LNCAP (cell line): ENCODE results near the gene SCN2B.
A peak's percentile ranks its signal among the peaks of the same experiment; 100 is the strongest.

Experiments
- CTCF ChIP-seq: fragments of 450-650 bp; IDR thresholded peaks from 2 replicates; pipeline ENCODE4 v1.5.1; 2017; ENCODE audit warnings: mild to moderate bottlenecking

SCN2B gene

GRCh38 chr11:118175031-118175992 lies 1.1 kb downstream of the SCN2B start:
- no peak for TF ChIP-seq CTCF

- TF ChIP-seq CTCF = no peak
Measured at GRCh38 chr11:118174006-118174567, 2.4 kb downstream of the SCN2B start.

GRCh38 chr11:118172356-118172755 lies 4.1 kb downstream of the SCN2B start:
- TF ChIP-seq CTCF = no peak

- peak; percentile 90 for TF ChIP-seq CTCF
Measured at GRCh38 chr11:118171269-118172062, 5.0 kb downstream of the SCN2B start.

GRCh38 chr11:118170882-118171268 lies 5.6 kb downstream of the SCN2B start:
- no peak for TF ChIP-seq CTCF

- no peak for TF ChIP-seq CTCF
Measured at GRCh38 chr11:118170231-118170630, 6.2 kb downstream of the SCN2B start.

GRCh38 chr11:118169300-118170140 lies 6.9 kb downstream of the SCN2B start:
- TF ChIP-seq CTCF = no peak
